B cell (primary cell): ENCODE results near the gene PRKCH. TPM values are rescaled to one million over a fixed set of nuclear protein-coding genes. Genes with fewer than 3 reads are reported as not detected.

Source experiments
- ATAC-seq: fragments of 200-7000 bp; cut with Tn5 transposase; one replicate; pipeline ENCODE4 v1.10.0; 2021; ENCODE audit warnings: low read depth, mild to moderate bottlenecking, moderate number of reproducible peaks, moderate library complexity
- CTCF ChIA-PET: fragments of 350-600 bp; sonication (Branson Sonifier 250); formaldehyde crosslinking; loops from one replicate; lab custom pipeline; 2021; ENCODE audit warnings: antibody characterized with exemption, inconsistent platforms; lab: Charles Lee
- POLR2A ChIA-PET: fragments of 350-600 bp; sonication (Branson Sonifier 250); formaldehyde crosslinking; loops from one replicate; lab custom pipeline; 2021; ENCODE audit warnings: antibody characterized with exemption; lab: Charles Lee
- DNase-seq: peaks from one replicate; pipeline ENCODE4 v3.0.0; 2013
- H2AFZ ChIP-seq: 2 replicates; pipeline ENCODE4 v1.6.1; 2012; ENCODE audit warnings: mild to moderate bottlenecking, low read depth, low read length; ENCODE audit not compliant: insufficient read depth, poor library complexity, severe bottlenecking
- H3K27ac ChIP-seq, 2 donors: 1 replicate in 1 of 2; 2 replicates in 1 of 2; pipeline ENCODE4 v1.5.1; 2012 to 2013; ENCODE audit warnings: low read length in 2 of 2, mild to moderate bottlenecking in 2 of 2, moderate library complexity in 1 of 2
- H3K27me3 ChIP-seq, 4 experiments: fragments of 200-600 bp in 1 of 4; sonication (generic) in 1 of 4; replicated peaks in 1 of 4; 1 replicate in 2 of 4; 2 replicates in 2 of 4; pipeline versions ENCODE4 v1.6.1 to v1.7.0; 2013 to 2016; ENCODE audit warnings: low read length in 3 of 4, mild to moderate bottlenecking in 2 of 4, mixed read lengths in 1 of 4, moderate library complexity in 1 of 4; ENCODE audit not compliant: insufficient read depth in 4 of 4, control insufficient read depth in 3 of 4; ENCODE audit errors: control extremely low read depth in 1 of 4
- H3K36me3 ChIP-seq, 2 experiments: replicated peaks in 1 of 2; 1 replicate in 1 of 2; 2 replicates in 1 of 2; pipeline versions ENCODE4 v1.6.1 to v1.7.1; 2013; ENCODE audit warnings: low read length in 1 of 2; ENCODE audit not compliant: insufficient read depth in 2 of 2, control insufficient read depth in 1 of 2; ENCODE audit errors: control extremely low read depth in 1 of 2, extremely low read depth in 1 of 2
- H3K4me1 ChIP-seq, 2 donors: fragments of 200-600 bp in 1 of 2; sonication (generic) in 1 of 2; 1 replicate in 1 of 2; 2 replicates in 1 of 2; pipeline versions ENCODE4 v1.5.1 to v1.6.1; 2013 to 2017; ENCODE audit warnings: low read length in 2 of 2; ENCODE audit not compliant: control insufficient read depth in 2 of 2, insufficient read depth in 2 of 2
- H3K4me2 ChIP-seq: replicated peaks from 2 replicates; pipeline ENCODE3; 2012; ENCODE audit warnings: mild to moderate bottlenecking, low read depth, low read length; ENCODE audit not compliant: poor library complexity, severe bottlenecking
- H3K4me3 ChIP-seq, 5 experiments: fragments of 200-600 bp in 1 of 5; sonication (generic) in 1 of 5; 1 replicate in 3 of 5; 2 replicates in 2 of 5; pipeline versions ENCODE4 v1.5.1 to v1.7.0; 2011 to 2016; ENCODE audit warnings: low read length in 4 of 5, mild to moderate bottlenecking in 4 of 5, low read depth in 2 of 5, control low read depth in 1 of 5, moderate library complexity in 1 of 5; ENCODE audit not compliant: insufficient read depth in 1 of 5; ENCODE audit errors: control extremely low read depth in 1 of 5, extremely low read depth in 1 of 5
- H3K79me2 ChIP-seq: fragments of 200-600 bp; sonication (generic); one replicate; pipeline ENCODE4 v1.6.0; 2016; ENCODE audit warnings: low read length; ENCODE audit not compliant: control insufficient read depth, insufficient read depth
- H3K9ac ChIP-seq: fragments of 200-600 bp; sonication (generic); 2 replicates; pipeline ENCODE4 v1.6.1; 2017; ENCODE audit warnings: mild to moderate bottlenecking, low read length, moderate library complexity
- H3K9me3 ChIP-seq, 3 donors: one replicate each; pipeline versions ENCODE4 v1.6.1 to v1.7.1; 2013; ENCODE audit warnings: low read length in 2 of 3; ENCODE audit not compliant: control insufficient read depth in 2 of 3, insufficient read depth in 1 of 3; ENCODE audit errors: control extremely low read depth in 1 of 3
- H4K20me1 ChIP-seq: 2 replicates; pipeline ENCODE4 v1.6.0; 2012; ENCODE audit warnings: mild to moderate bottlenecking, low read length; ENCODE audit not compliant: insufficient read depth, control insufficient read depth, poor library complexity, severe bottlenecking
- H3K27ac Mint-ChIP-seq: one replicate; pipeline ENCODE4 v1.8.0; 2021; ENCODE audit warnings: mixed read lengths
- H3K27me3 Mint-ChIP-seq: one replicate; pipeline ENCODE4 v1.8.0; 2021; ENCODE audit warnings: mixed read lengths
- H3K4me1 Mint-ChIP-seq: one replicate; pipeline ENCODE4 v1.8.0; 2021; ENCODE audit warnings: mixed read lengths
- H3K4me3 Mint-ChIP-seq: one replicate; pipeline ENCODE4 v1.8.0; 2021; ENCODE audit warnings: mixed read lengths
- H3K9me3 Mint-ChIP-seq: one replicate; pipeline ENCODE4 v1.8.0; 2022; ENCODE audit warnings: mixed read lengths; ENCODE audit not compliant: insufficient read depth
- EZH2 ChIP-seq: IDR thresholded peaks from 2 replicates; pipeline ENCODE4 v1.6.1; 2012; ENCODE audit warnings: borderline replicate concordance, low read depth, mild to moderate bottlenecking, moderate library complexity, low read length; ENCODE audit not compliant: insufficient read depth, poor library complexity, severe bottlenecking
- WGBS: methylation state at CpG from one replicate; pipeline ENCODE4 v1.1.5; 2013; ENCODE audit warnings: missing lambda C conversion rate; ENCODE audit not compliant: insufficient coverage; 5-methylcytosine and 5-hydroxymethylcytosine counted together
- intact Hi-C: fragments of 100-400 bp; cut with micrococcal nuclease; formaldehyde crosslinking; loops from one replicate; pipeline ENCODE4 v1.10.0; 2022
- polyA plus RNA-seq: library from polyadenylated mRNA; depleted of rRNA; stranded (reverse); fragments of >200 nt; gene quantifications from 2 replicates; pipeline ENCODE4 v1.2.3, GENCODE V29; 2012
- total RNA-seq, 2 donors: library from RNA; stranded (reverse); fragments of 120-200 nt in 1 of 2; gene quantifications; 1 replicate in 1 of 2; 2 replicates in 1 of 2; pipeline versions ENCODE4 v1.2.3 to v1.2.4, GENCODE V29; 2013 to 2022
- TF ChIP-seq, protein P1 (sequence below): fragments of 200-600 bp; IDR thresholded peaks from one replicate; pipeline ENCODE4 v1.8.0; 2022; ENCODE audit warnings: antibody characterized with exemption, mild to moderate bottlenecking

The PRKCH gene
- total and polyA plus RNA-seq, 2 donors (not counting 1 experiment from before 2014, with no cell fraction given): 2.0 to 5.0 TPM

DNA sequence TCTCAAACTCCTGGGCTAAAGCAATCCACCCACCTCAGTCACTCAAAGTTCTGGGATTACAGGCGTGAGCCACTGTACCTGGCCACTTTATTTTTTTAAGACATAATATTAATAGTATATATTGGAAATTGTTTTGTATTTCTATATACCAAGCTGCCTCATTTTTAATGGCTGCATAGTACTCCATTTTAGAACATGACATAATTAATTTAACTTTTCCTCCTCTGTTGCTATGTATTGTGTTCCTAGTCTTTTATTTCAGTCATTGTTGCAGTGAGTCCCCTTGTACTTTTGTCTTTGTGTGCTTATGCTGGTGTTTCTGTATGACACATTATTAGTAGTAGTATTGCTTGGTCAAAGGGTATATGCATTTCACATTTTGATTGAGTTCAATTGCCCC is 138.7 kb downstream of the PRKCH start:
- peaks cover 8 to 21% of the 10 kb centered on the region in 2 donors for H3K4me1 ChIP-seq
- DNase-seq (no peak), ATAC-seq (no peak)
- ChIA-PET CTCF (interaction anchor here (0.8 to 9.9 kb wide), 17 partner anchors 9 to 668 kb away, joined by 3 to 287 read pairs (median 6); partner anchors contain the start of gene SNAPC1), POLR2A (no interaction called here)
- H3K4me3 ChIP-seq: no peak overlapping the region
- TF ChIP-seq, protein P1, sequence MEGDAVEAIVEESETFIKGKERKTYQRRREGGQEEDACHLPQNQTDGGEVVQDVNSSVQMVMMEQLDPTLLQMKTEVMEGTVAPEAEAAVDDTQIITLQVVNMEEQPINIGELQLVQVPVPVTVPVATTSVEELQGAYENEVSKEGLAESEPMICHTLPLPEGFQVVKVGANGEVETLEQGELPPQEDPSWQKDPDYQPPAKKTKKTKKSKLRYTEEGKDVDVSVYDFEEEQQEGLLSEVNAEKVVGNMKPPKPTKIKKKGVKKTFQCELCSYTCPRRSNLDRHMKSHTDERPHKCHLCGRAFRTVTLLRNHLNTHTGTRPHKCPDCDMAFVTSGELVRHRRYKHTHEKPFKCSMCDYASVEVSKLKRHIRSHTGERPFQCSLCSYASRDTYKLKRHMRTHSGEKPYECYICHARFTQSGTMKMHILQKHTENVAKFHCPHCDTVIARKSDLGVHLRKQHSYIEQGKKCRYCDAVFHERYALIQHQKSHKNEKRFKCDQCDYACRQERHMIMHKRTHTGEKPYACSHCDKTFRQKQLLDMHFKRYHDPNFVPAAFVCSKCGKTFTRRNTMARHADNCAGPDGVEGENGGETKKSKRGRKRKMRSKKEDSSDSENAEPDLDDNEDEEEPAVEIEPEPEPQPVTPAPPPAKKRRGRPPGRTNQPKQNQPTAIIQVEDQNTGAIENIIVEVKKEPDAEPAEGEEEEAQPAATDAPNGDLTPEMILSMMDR: no peak
- no peak for TF ChIP-seq EZH2
- no peak overlapping the region for H3K4me2 ChIP-seq
- no peaks in the 10 kb centered on the region for H3K27me3 ChIP-seq
- H3K9me3 Mint-ChIP-seq: peaks cover 5% of the 10 kb centered on the region
- H3K4me3 Mint-ChIP-seq: no peak overlapping the region
- no peaks in the 10 kb centered on the region for H3K9me3 ChIP-seq
- H3K27ac ChIP-seq: no peak overlapping the region
- H3K79me2 ChIP-seq: peaks cover 3% of the 10 kb centered on the region
- H3K27me3 Mint-ChIP-seq: no peaks in the 10 kb centered on the region
- no peaks in the 10 kb centered on the region for H3K36me3 ChIP-seq
- intact Hi-C loops: no loop called here
- no peak overlapping the region for H3K9ac ChIP-seq
- no peak overlapping the region for H2AFZ ChIP-seq
- H3K4me1 Mint-ChIP-seq: peaks cover 32% of the 10 kb centered on the region
- WGBS: no CpG with 5 or more reads among the region's 1 CpG
- no peak overlapping the region for H3K27ac Mint-ChIP-seq
- H4K20me1 ChIP-seq: no peaks in the 10 kb centered on the region

DNA sequence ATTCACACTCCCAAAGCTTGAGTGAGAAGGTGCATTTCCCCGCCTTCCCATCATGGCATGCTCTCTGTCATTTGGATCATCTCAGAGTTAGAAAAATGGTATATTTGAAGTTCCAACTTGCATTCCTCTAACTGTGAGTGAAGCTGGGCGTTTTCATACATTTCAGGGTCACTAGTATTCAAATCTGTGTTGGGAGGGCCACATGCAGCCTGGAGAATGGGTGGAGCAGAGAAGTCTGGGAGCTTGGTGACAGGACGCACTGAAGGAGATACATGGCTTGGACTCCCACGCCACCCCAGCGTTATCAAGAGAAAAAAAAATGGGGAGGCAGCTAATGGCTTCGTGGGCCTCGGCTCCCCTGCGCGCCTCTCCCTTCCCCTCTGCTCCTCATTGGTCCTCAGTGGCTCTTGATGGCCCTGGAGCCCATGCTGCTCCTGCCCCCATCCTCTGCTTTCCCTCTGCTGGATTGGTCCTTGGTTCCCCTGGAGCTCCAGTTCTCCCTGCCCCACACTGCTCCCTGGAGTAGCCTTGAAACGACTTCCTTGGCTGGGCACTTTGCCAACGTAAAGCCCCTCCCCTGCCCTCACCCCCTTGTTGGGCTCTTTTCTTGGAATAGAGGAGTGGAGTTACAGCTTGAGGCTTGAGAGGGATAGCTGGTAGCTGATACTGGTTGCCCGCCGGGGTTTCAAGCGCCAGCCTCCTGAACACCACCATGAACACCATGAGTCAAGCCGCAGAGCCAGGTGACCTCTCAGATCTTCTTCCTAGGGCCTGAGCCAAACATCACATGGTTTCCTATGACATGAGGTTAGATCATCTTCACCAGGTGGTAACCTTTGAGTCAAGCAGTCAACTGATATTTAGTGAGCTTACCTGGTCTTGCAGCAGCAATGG is 139.6 kb downstream of the PRKCH start:
- peak; percentile 15 for ATAC-seq
- Histone ChIP-seq H4K20me1 (no peaks in the 10 kb centered on the region), H3K79me2 (peaks cover 3% of the 10 kb centered on the region), H3K36me3 (no peaks in the 10 kb centered on the region), H3K27me3 (no peaks in the 10 kb centered on the region), H3K4me1 (peaks cover 8 to 21% of the 10 kb centered on the region in 2 donors), H3K9ac (no peak overlapping the region), H3K27ac (no peak overlapping the region), H2AFZ (no peak overlapping the region), H3K9me3 (no peaks in the 10 kb centered on the region), H3K4me3 (no peak overlapping the region), H3K4me2 (peak overlapping the region; percentile 28)
- Mint-ChIP-seq H3K4me1 (peaks cover 32% of the 10 kb centered on the region), H3K9me3 (peaks cover 5% of the 10 kb centered on the region), H3K27ac (peak overlapping the region; percentile 74), H3K27me3 (no peaks in the 10 kb centered on the region), H3K4me3 (no peak overlapping the region)
- DNase-seq: no peak
- TF ChIP-seq, protein P1: no peak
- TF ChIP-seq EZH2: no peak
- intact Hi-C loops: loop anchor here (1.0 kb wide), 3 partner anchors 42 to 376 kb away; no protein-coding TSS in a partner anchor
- CTCF ChIA-PET: interaction anchor here (0.8 to 9.9 kb wide), 30 partner anchors 8 to 667 kb away, joined by 3 to 287 read pairs (median 6); partner anchors contain the start of gene SNAPC1
- POLR2A ChIA-PET: interaction anchor here (0.7 to 1.3 kb wide), 2 partner anchors 11 to 269 kb away, joined by 3 read pairs; no protein-coding TSS in a partner anchor
- WGBS: 96% methylated on average over 12 of the region's 15 CpGs
